Measurements from ENCODE around the gene ZMYND8.
"Not testable (repeated sequence)": the region's sequence is repeated elsewhere in the genome, so short reads cannot be mapped to it uniquely, and the experiment has no call there.

DNA sequence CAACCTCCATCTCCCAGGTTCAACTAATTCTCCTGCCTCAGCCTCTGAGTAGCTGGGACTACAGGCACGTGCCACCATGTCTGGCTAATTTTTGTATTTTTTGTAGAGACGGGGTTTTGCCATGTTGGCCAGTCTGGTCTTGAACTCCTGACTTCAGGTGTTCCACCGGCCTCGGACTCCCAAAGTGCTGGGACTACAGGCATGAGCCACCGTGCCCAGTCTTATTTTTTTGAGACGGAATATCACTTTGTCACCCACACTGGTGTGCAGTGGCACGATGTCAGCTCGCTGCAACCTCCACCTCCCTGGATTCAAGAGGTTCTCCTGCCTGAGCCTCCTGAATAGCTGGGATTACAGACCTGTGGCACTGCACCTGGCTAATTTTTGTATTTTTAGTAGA, 17.6 kb upstream of the ZMYND8 start:
- TF ChIP-seq, protein P1, sequence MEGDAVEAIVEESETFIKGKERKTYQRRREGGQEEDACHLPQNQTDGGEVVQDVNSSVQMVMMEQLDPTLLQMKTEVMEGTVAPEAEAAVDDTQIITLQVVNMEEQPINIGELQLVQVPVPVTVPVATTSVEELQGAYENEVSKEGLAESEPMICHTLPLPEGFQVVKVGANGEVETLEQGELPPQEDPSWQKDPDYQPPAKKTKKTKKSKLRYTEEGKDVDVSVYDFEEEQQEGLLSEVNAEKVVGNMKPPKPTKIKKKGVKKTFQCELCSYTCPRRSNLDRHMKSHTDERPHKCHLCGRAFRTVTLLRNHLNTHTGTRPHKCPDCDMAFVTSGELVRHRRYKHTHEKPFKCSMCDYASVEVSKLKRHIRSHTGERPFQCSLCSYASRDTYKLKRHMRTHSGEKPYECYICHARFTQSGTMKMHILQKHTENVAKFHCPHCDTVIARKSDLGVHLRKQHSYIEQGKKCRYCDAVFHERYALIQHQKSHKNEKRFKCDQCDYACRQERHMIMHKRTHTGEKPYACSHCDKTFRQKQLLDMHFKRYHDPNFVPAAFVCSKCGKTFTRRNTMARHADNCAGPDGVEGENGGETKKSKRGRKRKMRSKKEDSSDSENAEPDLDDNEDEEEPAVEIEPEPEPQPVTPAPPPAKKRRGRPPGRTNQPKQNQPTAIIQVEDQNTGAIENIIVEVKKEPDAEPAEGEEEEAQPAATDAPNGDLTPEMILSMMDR (IDR thresholded peaks at IDR 0.05; ENCODE audit: extremely low read depth in 1 of 2, insufficient read depth in 1 of 2, low read depth in 1 of 2, low read length in 2 of 2) = not testable (repeated sequence)
- TF ChIP-seq POLR2A (IDR thresholded peaks at IDR 0.05; ENCODE audit: low read depth, low read length); JUN (IDR thresholded peaks at IDR 0.05; ENCODE audit: borderline replicate concordance, insufficient read depth, insufficient read length, low read depth); EZH2 (IDR thresholded peaks at IDR 0.05; ENCODE audit: borderline replicate concordance, low read depth, low read length, severe bottlenecking); MYC (IDR thresholded peaks at IDR 0.05; ENCODE audit: low read depth, low read length); POLR2AphosphoS5 (IDR thresholded peaks at IDR 0.05; ENCODE audit: insufficient read depth, low read depth, low read length): not testable (repeated sequence)
- TF ChIP-seq, protein P2, sequence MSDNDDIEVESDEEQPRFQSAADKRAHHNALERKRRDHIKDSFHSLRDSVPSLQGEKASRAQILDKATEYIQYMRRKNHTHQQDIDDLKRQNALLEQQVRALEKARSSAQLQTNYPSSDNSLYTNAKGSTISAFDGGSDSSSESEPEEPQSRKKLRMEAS (IDR thresholded peaks at IDR 0.05; ENCODE audit: insufficient read depth, insufficient read length) = not testable (repeated sequence)

Data from endothelial cell of umbilical vein (primary cell).